ENCODE measurements around the gene PTPRN2. TPM values are rescaled to one million over a fixed set of nuclear protein-coding genes. Genes with fewer than 3 reads are reported as not detected.
A peak's percentile ranks its signal among the peaks of the same experiment; 100 is the strongest.

PTPRN2 gene
- total and polyA plus RNA-seq, 8 donors, result 4.9 to 136 (median 46.8) TPM

DNA sequence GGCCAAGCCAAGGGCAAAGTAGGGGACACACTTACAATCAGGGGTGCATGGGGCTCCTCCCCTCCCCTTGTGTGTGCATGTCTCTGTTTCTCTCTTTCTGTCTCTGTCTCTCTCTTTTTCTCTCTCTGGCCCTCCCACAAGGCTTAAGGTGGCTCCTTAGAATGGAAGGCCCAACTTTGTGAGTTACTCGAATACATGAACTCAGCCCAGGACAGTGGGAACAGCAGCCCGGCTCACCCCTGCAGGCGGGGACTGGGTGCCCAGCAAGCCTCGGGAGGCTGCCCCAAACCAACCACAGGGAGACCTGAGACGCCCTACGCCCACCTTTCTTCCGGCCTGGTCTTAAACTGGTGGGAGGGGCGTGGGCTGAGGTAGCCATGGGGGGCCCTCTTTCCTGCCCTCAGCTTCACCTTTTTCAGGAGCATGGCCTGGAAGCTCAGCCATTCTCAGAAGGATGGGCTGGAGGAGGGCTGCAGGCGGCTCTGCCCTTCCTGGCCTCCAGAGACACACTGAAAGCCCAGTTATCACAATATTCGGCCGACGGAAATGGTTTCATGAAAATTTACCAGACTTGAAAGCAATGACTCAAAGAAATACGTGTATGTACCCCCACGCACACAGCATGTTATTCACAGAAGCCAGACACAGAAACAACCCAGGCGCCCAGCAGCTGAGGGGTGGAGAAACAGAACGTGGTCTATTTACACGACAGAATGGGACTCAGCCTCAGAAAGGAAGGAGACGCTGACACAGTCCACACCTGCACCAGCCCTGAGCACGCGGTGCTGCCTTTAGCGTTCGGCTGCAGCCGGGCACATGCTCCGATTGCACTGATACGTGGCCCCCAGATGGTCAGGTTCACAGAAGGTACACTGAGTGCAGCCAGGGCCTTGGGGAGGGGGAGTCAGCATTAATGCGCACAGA lies 229.5 kb downstream of the PTPRN2 start:
- TF ChIP-seq EP300 (IDR thresholded peaks at IDR 0.05) (no peak), POLR2A (IDR thresholded peaks at IDR 0.05) (no peak), CTCF (IDR thresholded peaks at IDR 0.05) (no peak), POLR2AphosphoS5 (IDR thresholded peaks at IDR 0.05) (no peak)
- intact Hi-C loops (cut with DNase I; ENCODE audit: low total_unique reads), result no loop called here
- Histone ChIP-seq H3K36me3 (no peaks in the 10 kb centered on the region), H3K9me3 (peaks cover 0 to 23% (median 11%) of the 10 kb centered on the region in 4 donors), H3K27me3 (no peaks in the 10 kb centered on the region), H3K27ac (no peak overlapping the region), H3K4me3 (no peak overlapping the region), H3K4me1 (peaks cover 0 to 4% (median 0%) of the 10 kb centered on the region in 4 donors)
- 88 to 91% (median 90%) methylated on average over 25 to 26 of the region's 26 CpGs for WGBS, 5 donors
- DNase-seq, result no peak

- DNase-seq, result no peak
- intact Hi-C loops (cut with DNase I; ENCODE audit: low total_unique reads), result no loop called here
- no peak for TF ChIP-seq POLR2A (IDR thresholded peaks at IDR 0.05)
- no peak for TF ChIP-seq POLR2AphosphoS5 (IDR thresholded peaks at IDR 0.05)
- no peak for TF ChIP-seq CTCF (IDR thresholded peaks at IDR 0.05)
- TF ChIP-seq EP300 (IDR thresholded peaks at IDR 0.05), result no peak
- WGBS, 5 donors, result 92 to 96% (median 93%) methylated on average over 21 to 30 of the region's 30 CpGs
- H3K4me3 ChIP-seq, result no peak overlapping the region
- H3K4me1 ChIP-seq, result peaks cover 0 to 4% (median 0%) of the 10 kb centered on the region in 4 donors
- no peak overlapping the region for H3K27ac ChIP-seq
- H3K9me3 ChIP-seq, result peaks cover 0 to 23% (median 11%) of the 10 kb centered on the region in 4 donors
- no peaks in the 10 kb centered on the region for H3K36me3 ChIP-seq
- H3K27me3 ChIP-seq, result no peaks in the 10 kb centered on the region
These were observed 230.3 kb downstream of the PTPRN2 start for GRCh38 chr7:158357106-158357897.

DNA sequence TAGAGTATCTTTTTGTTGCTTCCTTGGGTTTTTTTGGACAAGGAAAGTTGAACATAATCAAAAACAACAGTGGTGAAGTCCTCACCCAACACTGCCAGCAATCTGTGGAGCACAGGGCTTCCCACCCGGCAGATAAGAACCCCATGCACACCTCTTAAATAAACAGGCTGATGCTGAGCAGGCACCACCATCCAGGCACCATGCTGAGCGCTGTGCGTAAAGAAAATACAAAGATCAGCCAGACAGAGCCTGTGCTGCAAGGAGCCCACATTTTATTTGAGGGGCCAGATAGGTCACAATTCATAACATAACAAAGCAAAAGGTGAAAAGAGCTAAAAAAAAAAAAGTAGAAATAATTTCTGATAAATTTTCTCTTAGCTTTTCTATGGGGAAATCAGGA lies 231.2 kb downstream of the PTPRN2 start:
- H3K27ac ChIP-seq, result no peak overlapping the region
- H3K9me3 ChIP-seq, result peaks cover 0 to 23% (median 11%) of the 10 kb centered on the region in 4 donors
- H3K36me3 ChIP-seq, result no peaks in the 10 kb centered on the region
- intact Hi-C loops (cut with DNase I; ENCODE audit: low total_unique reads), result no loop called here
- no peak overlapping the region for H3K4me3 ChIP-seq
- DNase-seq, result peak in 1 of 2 donors; percentile 39
- H3K27me3 ChIP-seq, result no peaks in the 10 kb centered on the region
- WGBS, 5 donors, result 28 to 41% (median 31%) methylated on average over 3 of the region's 3 CpGs
- TF ChIP-seq EP300 (IDR thresholded peaks at IDR 0.05) (no peak), POLR2AphosphoS5 (IDR thresholded peaks at IDR 0.05) (peak in 1 of 3 donors; percentile 6)
- peaks cover 0 to 4% (median 0%) of the 10 kb centered on the region in 4 donors for H3K4me1 ChIP-seq

- H3K4me3 ChIP-seq, result no peak overlapping the region
- H3K27me3 ChIP-seq, result no peaks in the 10 kb centered on the region
- TF ChIP-seq POLR2A (IDR thresholded peaks at IDR 0.05) (no peak), EP300 (IDR thresholded peaks at IDR 0.05) (no peak), CTCF (IDR thresholded peaks at IDR 0.05) (no peak), POLR2AphosphoS5 (IDR thresholded peaks at IDR 0.05) (no peak)
- no peaks in the 10 kb centered on the region for H3K36me3 ChIP-seq
- intact Hi-C loops (cut with DNase I; ENCODE audit: low total_unique reads), result no loop called here
- 79 to 84% (median 80%) methylated on average over 15 of the region's 15 CpGs for WGBS, 5 donors
- H3K9me3 ChIP-seq, result peaks cover 0 to 23% (median 11%) of the 10 kb centered on the region in 4 donors
- peaks cover 0 to 4% (median 0%) of the 10 kb centered on the region in 4 donors for H3K4me1 ChIP-seq
- no peak for DNase-seq
- no peak overlapping the region for H3K27ac ChIP-seq
These were observed 232.1 kb downstream of the PTPRN2 start for GRCh38 chr7:158355456-158356065.
